Measurements from ENCODE around the gene PANK2. TPM values are rescaled to one million over a fixed set of nuclear protein-coding genes. Genes with fewer than 3 reads are reported as not detected.

PANK2 gene
- total RNA-seq, 1 donor = 64.8 TPM

GRCh38 chr20:3869839-3870634, 19.1 kb upstream of the PANK2 start:
- no peak overlapping the region for H3K4me3 ChIP-seq (ENCODE audit: low read depth, low read length)
- no peak for TF ChIP-seq CTCF (IDR thresholded peaks at IDR 0.05; ENCODE audit: insufficient read depth, low read depth, low read length)
- no peak for DNase-seq (ENCODE audit: low read depth)

- DNase-seq (ENCODE audit: low read depth) = no peak
- no peak overlapping the region for H3K4me3 ChIP-seq (ENCODE audit: low read depth, low read length)
- no peak for TF ChIP-seq CTCF (IDR thresholded peaks at IDR 0.05; ENCODE audit: insufficient read depth, low read depth, low read length)
Observed at GRCh38 chr20:3871550-3872265, 17.5 kb upstream of the PANK2 start.

- DNase-seq (ENCODE audit: low read depth) = no peak
- no peak overlapping the region for H3K4me3 ChIP-seq (ENCODE audit: low read depth, low read length)
- TF ChIP-seq CTCF (IDR thresholded peaks at IDR 0.05; ENCODE audit: insufficient read depth, low read depth, low read length) = no peak
Observed at GRCh38 chr20:3873507-3873906, 15.7 kb upstream of the PANK2 start.

- no peak for DNase-seq (ENCODE audit: low read depth)
- H3K4me3 ChIP-seq (ENCODE audit: low read depth, low read length) = no peak overlapping the region
- TF ChIP-seq CTCF (IDR thresholded peaks at IDR 0.05; ENCODE audit: insufficient read depth, low read depth, low read length) = no peak
Observed at GRCh38 chr20:3874194-3874844, 14.9 kb upstream of the PANK2 start.

GRCh38 chr20:3875378-3875974, 13.7 kb upstream of the PANK2 start:
- no peak for DNase-seq (ENCODE audit: low read depth)
- no peak for TF ChIP-seq CTCF (IDR thresholded peaks at IDR 0.05; ENCODE audit: insufficient read depth, low read depth, low read length)
- no peak overlapping the region for H3K4me3 ChIP-seq (ENCODE audit: low read depth, low read length)

- no peak for DNase-seq (ENCODE audit: low read depth)
- no peak for TF ChIP-seq CTCF (IDR thresholded peaks at IDR 0.05; ENCODE audit: insufficient read depth, low read depth, low read length)
- H3K4me3 ChIP-seq (ENCODE audit: low read depth, low read length) = no peak overlapping the region
Observed at GRCh38 chr20:3876000-3876399, 13.2 kb upstream of the PANK2 start.
